SK-N-SH treated with all-trans-retinoic acid at 6 μM for 48 hours (cell line): ENCODE results near the gene ANGPTL1.

Source experiments
- CREB5 ChIP-seq: fragments of 250-450 bp; sonication (Bioruptor Pico); IDR thresholded peaks from 2 replicates; pipeline ENCODE4 v1.5.1; 2020; ENCODE audit warnings: low read depth, mild to moderate bottlenecking, moderate library complexity
- SNAI2 ChIP-seq: fragments of 250-450 bp; sonication (Bioruptor Pico); IDR thresholded peaks from 2 replicates; pipeline ENCODE4 v1.5.0; 2020; ENCODE audit warnings: mild to moderate bottlenecking, moderate library complexity

DNA sequence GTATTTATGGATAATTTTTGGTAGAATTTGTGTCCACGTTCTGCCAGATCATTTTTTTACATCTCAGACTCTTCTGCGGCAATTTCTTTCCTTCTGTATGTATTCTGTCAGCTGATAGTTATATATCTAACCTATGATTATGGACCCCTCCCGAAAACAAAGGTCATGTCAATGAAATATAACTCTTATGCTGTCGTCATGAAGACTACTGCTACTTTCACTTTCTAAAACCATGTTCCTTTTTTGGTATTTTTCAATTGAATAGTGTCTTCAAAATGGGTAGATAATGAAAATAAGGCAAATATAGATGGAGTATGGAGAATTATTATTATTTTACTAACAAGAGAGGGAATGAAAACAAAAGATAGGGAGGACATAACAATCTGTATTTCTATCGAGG, 3.2 kb downstream of the ANGPTL1 start:
- TF ChIP-seq CREB5 (CRISPR knock-in tag) (no peak), SNAI2 (CRISPR knock-in tag) (no peak)
